Measurements from ENCODE around the gene TCP11L2. TPM values are rescaled to one million over a fixed set of nuclear protein-coding genes. Genes with fewer than 3 reads are reported as not detected.
A peak's percentile ranks its signal among the peaks of the same experiment; 100 is the strongest.

The TCP11L2 gene
- total and polyA plus RNA-seq, 9 of the 15 experiments (the other 6 are each of a cell fraction or from before 2014, with no cell fraction given) = 0.39 to 4.5 (median 1.3) TPM

DNA sequence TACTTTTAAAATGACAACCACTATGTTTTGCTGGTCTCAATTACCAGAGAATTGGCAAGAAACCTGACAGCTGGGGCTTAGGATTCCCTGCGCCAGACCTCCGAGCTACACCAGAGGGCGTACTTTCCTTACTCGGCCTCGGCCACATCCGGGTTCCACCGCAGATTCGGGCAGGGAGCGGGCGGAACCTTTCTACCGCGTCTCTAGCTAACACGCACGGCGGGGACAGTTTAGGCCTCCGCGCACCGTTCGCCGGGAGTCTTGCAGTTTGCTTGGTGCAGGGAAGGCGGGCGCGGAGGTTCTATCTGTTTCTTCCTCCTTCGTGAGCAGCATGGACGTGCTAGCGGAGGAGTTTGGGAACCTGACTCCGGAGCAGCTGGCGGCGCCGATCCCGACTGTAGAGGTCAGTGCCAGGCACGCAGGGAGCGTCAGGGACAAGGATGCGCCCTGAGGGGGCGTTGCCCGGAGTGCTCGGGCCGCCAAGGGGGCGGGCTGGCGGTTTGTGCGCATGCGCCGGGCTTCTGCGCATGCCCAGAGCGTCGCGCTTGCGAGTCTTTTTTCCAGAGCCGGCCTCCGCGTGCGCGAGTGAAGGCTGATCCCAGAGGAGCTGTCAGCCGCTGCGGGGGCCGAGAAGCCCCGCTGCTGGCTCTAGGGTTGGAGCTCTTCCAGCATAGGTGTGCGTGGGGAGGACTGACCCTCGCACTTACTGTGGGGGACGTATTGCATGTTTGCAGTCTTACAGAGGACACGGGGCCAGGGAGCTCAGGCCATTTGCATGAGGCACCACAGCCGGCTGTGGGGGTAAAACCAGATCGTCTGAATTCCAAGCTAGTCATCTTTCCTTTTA is 55.2 kb downstream of the TCP11L2 start, which contains the start of gene POLR3B (continued):
- peak; percentile 81; the same call in 1 of the 2 replicates for TF ChIP-seq NR4A1 (CRISPR knock-in tag; IDR thresholded peaks at IDR 0.05)
- peak; percentile 71; the same call in 1 of the 2 replicates for TF ChIP-seq NR4A1 (tag; IDR thresholded peaks at IDR 0.05)
- TF ChIP-seq, protein P1, sequence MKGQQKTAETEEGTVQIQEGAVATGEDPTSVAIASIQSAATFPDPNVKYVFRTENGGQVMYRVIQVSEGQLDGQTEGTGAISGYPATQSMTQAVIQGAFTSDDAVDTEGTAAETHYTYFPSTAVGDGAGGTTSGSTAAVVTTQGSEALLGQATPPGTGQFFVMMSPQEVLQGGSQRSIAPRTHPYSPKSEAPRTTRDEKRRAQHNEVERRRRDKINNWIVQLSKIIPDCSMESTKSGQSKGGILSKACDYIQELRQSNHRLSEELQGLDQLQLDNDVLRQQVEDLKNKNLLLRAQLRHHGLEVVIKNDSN (CRISPR knock-in tag; IDR thresholded peaks at IDR 0.05) = no peak
- no peak for TF ChIP-seq CREBBP (IDR thresholded peaks at IDR 0.05; ENCODE audit: low read depth, low read length)
- TF ChIP-seq FOS (IDR thresholded peaks at IDR 0.05; ENCODE audit: extremely low read depth, insufficient read length) = no peak
- no peak for TF ChIP-seq ZNF436 (CRISPR knock-in tag; IDR thresholded peaks at IDR 0.05)
- TF ChIP-seq, protein P2, sequence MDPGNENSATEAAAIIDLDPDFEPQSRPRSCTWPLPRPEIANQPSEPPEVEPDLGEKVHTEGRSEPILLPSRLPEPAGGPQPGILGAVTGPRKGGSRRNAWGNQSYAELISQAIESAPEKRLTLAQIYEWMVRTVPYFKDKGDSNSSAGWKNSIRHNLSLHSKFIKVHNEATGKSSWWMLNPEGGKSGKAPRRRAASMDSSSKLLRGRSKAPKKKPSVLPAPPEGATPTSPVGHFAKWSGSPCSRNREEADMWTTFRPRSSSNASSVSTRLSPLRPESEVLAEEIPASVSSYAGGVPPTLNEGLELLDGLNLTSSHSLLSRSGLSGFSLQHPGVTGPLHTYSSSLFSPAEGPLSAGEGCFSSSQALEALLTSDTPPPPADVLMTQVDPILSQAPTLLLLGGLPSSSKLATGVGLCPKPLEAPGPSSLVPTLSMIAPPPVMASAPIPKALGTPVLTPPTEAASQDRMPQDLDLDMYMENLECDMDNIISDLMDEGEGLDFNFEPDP (CRISPR knock-in tag; IDR thresholded peaks at IDR 0.05) = no peak
- TF ChIP-seq ZNF217 (CRISPR knock-in tag; IDR thresholded peaks at IDR 0.05) = no peak
- no peak for TF ChIP-seq RFX7 (CRISPR knock-in tag; IDR thresholded peaks at IDR 0.05)
- no peak for TF ChIP-seq PHB (CRISPR knock-in tag; IDR thresholded peaks at IDR 0.05)
- TF ChIP-seq ELK3 (CRISPR knock-in tag; IDR thresholded peaks at IDR 0.05) = no peak
- no peak for TF ChIP-seq SMAD2 (IDR thresholded peaks at IDR 0.05; ENCODE audit: low read depth, low read length)
- no peak for TF ChIP-seq ZNF140 (CRISPR knock-in tag; IDR thresholded peaks at IDR 0.05)
- TF ChIP-seq MAZ (CRISPR knock-in tag; conservative IDR thresholded peaks at IDR 0.05 in 1 of 2, IDR thresholded peaks at IDR 0.05 in 1 of 2) = peak; percentile 90 to 92
- TF ChIP-seq IFI16 (CRISPR knock-in tag; IDR thresholded peaks at IDR 0.05) = no peak
- TF ChIP-seq, protein P3, sequence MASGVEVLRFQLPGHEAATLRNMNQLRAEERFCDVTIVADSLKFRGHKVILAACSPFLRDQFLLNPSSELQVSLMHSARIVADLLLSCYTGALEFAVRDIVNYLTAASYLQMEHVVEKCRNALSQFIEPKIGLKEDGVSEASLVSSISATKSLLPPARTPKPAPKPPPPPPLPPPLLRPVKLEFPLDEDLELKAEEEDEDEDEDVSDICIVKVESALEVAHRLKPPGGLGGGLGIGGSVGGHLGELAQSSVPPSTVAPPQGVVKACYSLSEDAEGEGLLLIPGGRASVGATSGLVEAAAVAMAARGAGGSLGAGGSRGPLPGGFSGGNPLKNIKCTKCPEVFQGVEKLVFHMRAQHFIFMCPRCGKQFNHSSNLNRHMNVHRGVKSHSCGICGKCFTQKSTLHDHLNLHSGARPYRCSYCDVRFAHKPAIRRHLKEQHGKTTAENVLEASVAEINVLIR (CRISPR knock-in tag; IDR thresholded peaks at IDR 0.05) = 0 out of 2 replicates have a peak, but pooled peaks have one; percentile 50
- no peak for TF ChIP-seq SNAPC5 (CRISPR knock-in tag; IDR thresholded peaks at IDR 0.05)
- TF ChIP-seq POLR2A (conservative IDR thresholded peaks at IDR 0.05) = peak; percentile 94
- peak in 1 of 2 experiments; percentile 78; a peak in 1 of 4 replicates for TF ChIP-seq NONO (IDR thresholded peaks at IDR 0.05; ENCODE audit: low read depth in 2 of 2, low read length in 1 of 2)
- TF ChIP-seq YBX1 (IDR thresholded peaks at IDR 0.05) = no peak
- TF ChIP-seq SLC30A9 (CRISPR knock-in tag; IDR thresholded peaks at IDR 0.05) = no peak
- peak; percentile 76; the same call in 1 of the 2 replicates for TF ChIP-seq KLF1 (tag; IDR thresholded peaks at IDR 0.05)
- peak; percentile 94 for TF ChIP-seq MTA3 (IDR thresholded peaks at IDR 0.05; ENCODE audit: borderline replicate concordance)
- no peak for TF ChIP-seq ZFP36 (IDR thresholded peaks at IDR 0.05; ENCODE audit: low read depth, low read length, partially characterized antibody)
- TF ChIP-seq SOX6 (IDR thresholded peaks at IDR 0.05) = peak; percentile 58; the same call in 1 of the 2 replicates
- peak; percentile 76 for TF ChIP-seq SMARCA4 (IDR thresholded peaks at IDR 0.05)
- 0 out of 2 replicates have a peak, but pooled peaks have one; percentile 37 for TF ChIP-seq KDM2B (CRISPR knock-in tag; IDR thresholded peaks at IDR 0.05)
